Measurements from ENCODE around the gene WDR31. TPM values are rescaled to one million over a fixed set of nuclear protein-coding genes. Genes with fewer than 3 reads are reported as not detected.

WDR31 gene
- total and polyA plus RNA-seq, 3 donors from 2014 or later: 6.8 to 18.2 (median 10.2) TPM

GRCh38 chr9:113349066-113349444 lies 9.0 kb upstream of the WDR31 start:
- no peak overlapping the region for H3K27ac ChIP-seq
- peak overlapping the region; percentile 20 to 51 for H3K4me3 ChIP-seq
- H3K9me3 ChIP-seq: no peaks in the 10 kb centered on the region
- peaks cover 18% of the 10 kb centered on the region for H3K4me1 ChIP-seq
- no peak for DNase-seq
- H3K36me3 ChIP-seq (ENCODE audit: low read depth, missing control alignments): no peaks in the 10 kb centered on the region
- intact Hi-C loops (cut with DNase I; ENCODE audit: low total_unique reads): no loop called here
- TF ChIP-seq POLR2A (IDR thresholded peaks at IDR 0.05) (no peak), CTCF (IDR thresholded peaks at IDR 0.05) (no peak)
- H3K27me3 ChIP-seq: no peaks in the 10 kb centered on the region
- 17 to 21% methylated on average over 13 of the region's 13 CpGs for WGBS, 2 donors

GRCh38 chr9:113348437-113348836 lies 8.4 kb upstream of the WDR31 start:
- intact Hi-C loops (cut with DNase I; ENCODE audit: low total_unique reads): no loop called here
- Histone ChIP-seq H3K9me3 (no peaks in the 10 kb centered on the region), H3K36me3 (ENCODE audit: low read depth, missing control alignments) (no peaks in the 10 kb centered on the region), H3K4me3 (no peak overlapping the region), H3K27ac (no peak overlapping the region), H3K27me3 (no peaks in the 10 kb centered on the region), H3K4me1 (peaks cover 23% of the 10 kb centered on the region)
- no peak for DNase-seq
- no peak for TF ChIP-seq POLR2A (IDR thresholded peaks at IDR 0.05)
- TF ChIP-seq CTCF (IDR thresholded peaks at IDR 0.05): no peak
- 81 to 82% methylated on average over 3 of the region's 3 CpGs for WGBS, 2 donors

- WGBS, 2 donors: 0 to 28% methylated on average over 1 of the region's 1 CpG
- TF ChIP-seq CTCF (IDR thresholded peaks at IDR 0.05) (no peak), POLR2A (IDR thresholded peaks at IDR 0.05) (no peak)
- intact Hi-C loops (cut with DNase I; ENCODE audit: low total_unique reads): no loop called here
- H3K4me3 ChIP-seq: no peak overlapping the region
- no peaks in the 10 kb centered on the region for H3K27me3 ChIP-seq
- no peaks in the 10 kb centered on the region for H3K9me3 ChIP-seq
- DNase-seq: no peak
- H3K4me1 ChIP-seq: peaks cover 20% of the 10 kb centered on the region
- H3K36me3 ChIP-seq (ENCODE audit: low read depth, missing control alignments): no peaks in the 10 kb centered on the region
- H3K27ac ChIP-seq: peak overlapping the region in 1 of 2 donors; percentile 58
Observed at GRCh38 chr9:113345671-113346070, 5.6 kb upstream of the WDR31 start.

- Histone ChIP-seq H3K27ac (peak overlapping the region; percentile 41 to 58), H3K36me3 (ENCODE audit: low read depth, missing control alignments) (no peaks in the 10 kb centered on the region), H3K9me3 (no peaks in the 10 kb centered on the region), H3K27me3 (no peaks in the 10 kb centered on the region), H3K4me1 (peaks cover 16% of the 10 kb centered on the region), H3K4me3 (no peak overlapping the region)
- peak; percentile 83 for DNase-seq
- 55 to 57% methylated on average over 2 of the region's 2 CpGs for WGBS, 2 donors
- intact Hi-C loops (cut with DNase I; ENCODE audit: low total_unique reads): no loop called here
- TF ChIP-seq POLR2A (IDR thresholded peaks at IDR 0.05) (no peak), CTCF (IDR thresholded peaks at IDR 0.05) (no peak)
Observed at GRCh38 chr9:113345190-113345589, 5.1 kb upstream of the WDR31 start.

GRCh38 chr9:113343732-113344231 lies 3.7 kb upstream of the WDR31 start:
- Histone ChIP-seq H3K36me3 (ENCODE audit: low read depth, missing control alignments) (no peaks in the 10 kb centered on the region), H3K4me1 (peaks cover 17% of the 10 kb centered on the region), H3K4me3 (no peak overlapping the region), H3K27me3 (no peaks in the 10 kb centered on the region), H3K27ac (peak overlapping the region; percentile 52 to 72), H3K9me3 (no peaks in the 10 kb centered on the region)
- no peak for TF ChIP-seq CTCF (IDR thresholded peaks at IDR 0.05)
- TF ChIP-seq POLR2A (IDR thresholded peaks at IDR 0.05): no peak
- peak; percentile 87 for DNase-seq
- intact Hi-C loops (cut with DNase I; ENCODE audit: low total_unique reads): no loop called here
- 63 to 64% methylated on average over 1 of the region's 1 CpG for WGBS, 2 donors
